NCI-H446 (cell line): Measurements from ENCODE around the gene SLC16A6.
A peak's percentile ranks its signal among the peaks of the same experiment; 100 is the strongest.
"Not testable (repeated sequence)": the region's sequence is repeated elsewhere in the genome, so short reads cannot be mapped to it uniquely, and the experiment has no call there.

Source experiments
- DNase-seq, 2 experiments: peaks; one replicate each; lab custom pipeline; 2025; lab: John Stamatoyannopoulos, UW

The SLC16A6 gene

DNA sequence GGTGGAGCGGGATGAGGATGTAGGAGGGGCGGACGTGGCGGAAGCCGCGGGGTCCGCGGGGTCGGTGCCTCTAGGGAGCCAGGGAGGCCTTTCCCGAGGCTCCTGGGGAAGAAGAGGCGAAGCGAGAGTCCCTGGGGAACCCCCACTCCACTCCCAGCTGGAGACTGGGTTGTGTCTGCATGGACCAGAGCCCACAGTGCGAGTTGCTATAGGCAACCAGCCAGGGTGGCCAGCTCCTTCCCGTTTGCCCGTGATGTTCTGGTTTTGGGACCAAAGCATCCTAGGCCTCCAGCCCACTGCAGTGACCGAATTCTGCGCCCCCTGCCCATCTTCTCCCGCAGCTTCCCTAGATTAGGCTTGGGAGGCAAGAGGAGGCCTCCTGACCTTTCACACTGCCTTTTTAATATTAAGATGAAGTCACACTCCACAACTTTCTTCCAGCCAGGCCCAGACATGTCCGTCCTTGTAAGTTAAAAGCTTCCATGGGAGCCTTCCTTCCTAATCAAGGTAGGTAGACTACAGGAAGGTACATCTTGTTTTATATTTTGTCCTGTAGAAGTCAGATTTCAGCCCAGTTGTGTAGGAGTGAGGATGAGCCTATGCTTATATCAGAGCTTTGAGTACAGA lies 42.6 kb downstream of the SLC16A6 start:
- DNase-seq, result peak in 1 of 2 experiments; percentile 64

DNA sequence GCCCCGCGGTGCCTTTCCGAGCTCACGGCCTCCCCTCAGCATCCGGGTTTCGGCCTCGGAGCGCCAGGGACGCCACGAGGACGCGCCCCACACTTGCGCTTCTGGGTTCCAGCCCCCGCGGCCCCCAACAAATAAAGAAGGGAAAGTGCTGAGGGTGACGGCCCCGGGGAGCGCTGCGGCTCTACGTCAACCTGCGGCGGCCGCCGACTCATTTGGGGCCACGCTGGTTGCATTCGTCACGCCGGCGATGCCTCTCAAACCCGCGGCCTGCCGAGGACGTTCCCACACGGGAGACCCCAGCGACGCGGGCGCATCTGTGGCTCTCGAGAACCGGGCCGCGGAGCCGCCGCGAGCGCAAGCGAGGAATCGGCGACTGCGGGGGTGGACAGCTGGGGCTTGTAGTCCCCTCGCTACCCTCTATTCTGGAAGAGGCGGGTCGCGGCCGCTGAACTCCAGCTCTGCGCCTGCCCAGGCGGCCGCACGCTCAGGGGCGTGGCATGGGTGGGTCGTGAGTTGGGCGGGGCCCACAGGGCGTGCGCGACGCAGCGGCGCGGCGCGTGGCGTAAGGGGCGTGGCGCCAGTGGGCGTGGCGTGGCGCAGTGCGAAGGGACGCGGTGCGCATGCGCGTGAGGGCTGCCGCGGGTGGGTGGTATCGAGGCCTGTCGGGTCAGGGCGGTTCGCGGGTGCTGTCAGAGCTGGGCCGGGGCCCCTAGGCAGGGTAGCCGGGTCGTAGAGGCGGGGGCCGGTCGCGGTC lies 43.3 kb downstream of the SLC16A6 start, which contains the start of gene AMZ2:
TSS of gene AMZ2 (plus strand) at position 599 of the 754 bp plus-strand sequence. CDS start 2,145 bp downstream, outside the sequence.
- DNase-seq, result peak; percentile 80 to 97

GRCh38 chr17:68246271-68247028 lies 44.5 kb downstream of the SLC16A6 start:
- no peak for DNase-seq

- no peak for DNase-seq
Measured at GRCh38 chr17:68239632-68240366, 51.1 kb downstream of the SLC16A6 start.

GRCh38 chr17:68238871-68239253 lies 52.1 kb downstream of the SLC16A6 start:
- no peak for DNase-seq

DNA sequence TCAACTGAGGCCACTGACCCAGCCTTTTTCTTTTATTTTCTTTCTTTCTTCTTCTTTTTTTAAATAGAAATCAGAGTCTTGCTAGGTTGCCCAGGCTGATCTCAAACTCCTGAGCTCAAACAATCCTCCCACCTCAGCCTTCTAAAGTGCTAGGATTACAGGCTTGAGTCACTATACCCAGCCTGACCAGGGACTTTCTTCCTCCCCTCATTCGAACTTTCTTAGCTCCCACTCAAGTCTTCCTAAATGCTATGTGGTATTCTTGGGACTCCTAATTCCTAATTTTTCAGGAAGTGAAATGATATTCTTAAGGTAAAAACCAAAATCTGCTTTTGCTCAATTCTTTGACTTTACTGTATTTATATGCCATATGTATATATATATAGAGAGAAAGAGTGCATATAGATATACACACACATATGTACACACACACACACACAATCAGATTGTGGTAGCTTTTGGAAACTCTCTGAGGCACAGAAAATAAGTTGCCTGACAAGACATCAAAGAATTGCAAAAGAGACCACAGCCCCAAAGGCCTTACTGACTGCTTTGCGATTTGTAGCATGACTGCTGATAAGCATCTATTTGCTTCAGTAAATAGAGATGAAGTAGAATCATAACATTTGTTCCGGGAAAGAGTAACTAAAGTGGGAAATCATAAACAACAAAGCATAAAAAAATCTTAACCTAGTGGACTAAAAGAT lies 52.6 kb downstream of the SLC16A6 start:
- DNase-seq, result no peak

DNA sequence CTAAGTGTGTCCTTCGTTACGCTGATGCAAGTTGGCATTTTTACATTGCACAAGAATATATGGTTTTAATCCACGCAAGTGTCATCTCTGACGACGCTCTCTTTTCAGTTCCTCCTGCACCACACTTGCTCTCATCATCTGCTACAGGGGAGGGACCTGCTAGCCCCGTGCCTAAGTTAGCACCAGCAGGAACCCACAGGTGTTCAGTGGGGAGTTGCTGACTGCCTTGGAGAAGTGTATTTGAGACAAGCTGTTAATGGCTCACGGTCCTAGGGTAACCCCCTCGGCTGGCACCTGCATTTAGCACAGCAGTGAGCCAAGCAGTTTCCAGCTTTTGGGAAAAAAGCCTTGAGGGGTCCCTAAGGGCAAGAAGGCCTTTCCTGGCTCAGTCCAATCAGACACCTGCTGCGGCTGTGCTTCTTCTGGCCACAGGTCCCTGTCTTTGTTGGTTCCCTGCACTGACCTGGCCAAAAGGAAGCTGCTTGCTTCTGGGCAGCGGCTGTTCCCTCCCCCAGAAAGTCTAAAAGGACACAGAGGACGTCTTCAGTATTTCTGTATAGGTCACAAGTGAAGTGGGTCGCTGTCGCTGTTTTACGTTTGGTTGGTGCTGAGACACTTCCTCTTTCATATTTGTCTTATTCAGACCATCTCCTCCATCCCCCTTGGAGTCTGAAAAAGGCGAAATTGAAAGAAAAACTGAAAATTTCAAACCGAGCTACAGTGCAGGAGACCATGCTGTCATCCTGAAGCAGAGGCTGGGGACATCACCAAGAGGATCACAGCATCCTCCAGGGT lies 53.4 kb downstream of the SLC16A6 start:
- not testable (repeated sequence) for DNase-seq

- not testable (repeated sequence) for DNase-seq
Measured at GRCh38 chr17:68235336-68235791, 55.6 kb downstream of the SLC16A6 start.

DNA sequence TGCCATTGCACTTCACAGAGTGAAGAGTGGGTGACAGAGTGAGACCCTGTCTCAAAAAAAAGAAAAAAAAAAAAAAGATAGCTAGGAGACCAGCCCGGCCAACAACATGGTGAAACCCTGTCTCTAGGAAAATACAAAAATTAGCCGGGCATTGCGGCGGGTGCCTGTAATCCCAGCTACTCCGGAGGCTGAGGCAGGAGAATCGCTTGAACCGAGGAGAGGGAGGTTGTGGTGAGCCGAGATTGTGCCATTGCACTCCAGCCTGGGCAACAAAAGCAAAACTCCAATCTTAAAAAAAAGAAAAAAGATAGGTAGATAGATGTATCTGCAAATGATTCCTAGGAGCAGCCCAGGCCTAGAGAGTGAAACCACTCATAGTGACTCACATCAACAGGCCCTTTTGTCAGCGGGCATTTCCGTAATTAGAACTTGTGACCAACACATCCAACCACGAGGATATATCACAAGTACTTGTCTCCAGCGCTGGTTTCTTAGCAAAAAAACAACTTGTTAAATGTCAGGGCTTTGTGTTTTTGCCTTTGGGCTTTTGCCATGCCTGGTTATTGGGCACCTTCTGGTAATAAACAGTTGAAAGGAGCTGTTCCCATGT lies 56.1 kb downstream of the SLC16A6 start:
- not testable (repeated sequence) for DNase-seq

- DNase-seq, result peak in 1 of 2 experiments; percentile 13
Measured at GRCh38 chr17:68232741-68233140, 58.2 kb downstream of the SLC16A6 start.

DNA sequence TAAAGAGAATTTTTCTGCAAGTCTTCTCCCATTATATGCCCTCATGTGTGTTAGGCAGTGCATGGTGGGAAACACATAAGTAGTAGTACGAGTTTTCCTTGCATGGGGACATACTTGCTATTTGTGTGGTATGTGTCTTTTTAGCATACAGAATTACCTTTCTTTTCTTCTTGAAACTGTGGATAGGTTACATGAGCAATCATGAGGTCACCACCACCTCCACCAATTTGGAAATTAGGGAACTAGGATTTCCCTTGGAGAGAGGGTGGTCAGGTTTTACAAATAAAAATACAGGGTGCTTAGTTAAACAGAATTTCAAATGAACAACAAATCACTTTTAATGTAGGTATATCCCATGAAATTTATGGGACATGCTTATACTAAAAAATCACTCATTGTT lies 59.4 kb downstream of the SLC16A6 start:
- DNase-seq, result no peak

DNA sequence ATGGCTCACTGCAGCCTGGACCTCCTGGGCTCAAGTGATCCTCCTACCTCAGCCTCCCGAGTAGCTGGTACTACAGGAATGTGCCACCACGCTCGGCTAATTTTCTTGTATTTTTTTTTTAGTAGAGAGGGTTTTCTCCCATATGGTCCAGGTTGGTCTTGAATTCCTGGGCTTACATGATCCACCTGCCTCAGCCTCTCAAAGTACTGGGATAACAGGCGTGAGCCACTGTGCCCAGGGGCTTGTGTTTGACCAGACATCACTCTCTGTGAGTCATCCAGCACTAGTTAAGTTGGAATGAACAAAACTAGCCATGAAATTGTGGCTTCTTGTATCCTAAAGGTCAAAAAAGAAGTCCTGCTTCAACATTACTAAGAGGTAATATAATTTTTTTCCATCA lies 59.8 kb downstream of the SLC16A6 start:
- not testable (repeated sequence) for DNase-seq

GRCh38 chr17:68229619-68230018 lies 61.3 kb downstream of the SLC16A6 start:
- no peak for DNase-seq

- peak in 1 of 2 experiments; percentile 54 for DNase-seq
Measured at GRCh38 chr17:68228817-68229570, 61.9 kb downstream of the SLC16A6 start.

GRCh38 chr17:68228039-68228680 lies 62.8 kb downstream of the SLC16A6 start:
- DNase-seq, result not testable (repeated sequence)

- not testable (repeated sequence) for DNase-seq
Measured at GRCh38 chr17:68225055-68225454, 65.9 kb downstream of the SLC16A6 start.

GRCh38 chr17:68222606-68223005 lies 68.3 kb downstream of the SLC16A6 start:
- DNase-seq, result no peak

DNA sequence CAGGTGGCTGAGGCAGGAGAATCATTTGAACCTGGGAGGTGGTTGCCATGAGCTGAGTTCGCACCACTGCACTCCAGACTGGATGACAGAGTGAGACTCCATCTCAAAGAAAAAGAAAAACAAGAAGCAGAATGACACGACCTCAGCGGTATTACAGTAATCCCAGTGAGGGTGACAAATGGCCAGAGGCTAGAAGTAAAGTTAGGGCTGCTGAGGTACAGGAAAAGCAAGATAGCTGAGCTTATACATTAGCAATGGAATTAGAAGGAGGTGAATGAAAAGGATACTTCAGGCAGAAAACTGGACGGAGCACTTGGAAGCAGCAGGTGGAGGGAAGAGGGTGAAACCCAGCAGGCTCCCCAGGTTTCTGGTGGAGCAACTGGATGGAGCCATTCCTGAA lies 69.1 kb downstream of the SLC16A6 start:
- no peak for DNase-seq

- not testable (repeated sequence) for DNase-seq
Measured at GRCh38 chr17:68220786-68221185, 70.1 kb downstream of the SLC16A6 start.
